Forelimb muscle (tissue), 1 donor: ENCODE results near the gene LRBA. TPM values are rescaled to one million over a fixed set of nuclear protein-coding genes. Genes with fewer than 3 reads are reported as not detected.
A peak's percentile ranks its signal among the peaks of the same experiment; 100 is the strongest.
"Not testable (repeated sequence)": the region's sequence is repeated elsewhere in the genome, so short reads cannot be mapped to it uniquely, and the experiment has no call there.

ENCODE experiments used
- DNase-seq: peaks from one replicate; pipeline ENCODE4 v3.0.0-alpha.2; 2013; ENCODE audit warnings: low read depth
- polyA plus RNA-seq: library from polyadenylated mRNA; unstranded; fragments of 120-200 nt; gene quantifications from one replicate; pipeline ENCODE4 v1.2.1, GENCODE V29; 2013; ENCODE audit not compliant: insufficient read length

The LRBA gene
- polyA plus RNA-seq, 1 donor = 21.0 TPM

GRCh38 chr4:150569998-150570535, 445.0 kb downstream of the LRBA start:
- no peak for DNase-seq

- DNase-seq = no peak
Observed at GRCh38 chr4:150569384-150569987, 445.6 kb downstream of the LRBA start.

- DNase-seq = no peak
Observed at GRCh38 chr4:150567070-150567469, 448.0 kb downstream of the LRBA start.

- DNase-seq = not testable (repeated sequence)
Observed at GRCh38 chr4:150564967-150565366, 450.1 kb downstream of the LRBA start.

- DNase-seq = no peak
Observed at GRCh38 chr4:150562751-150563150, 452.3 kb downstream of the LRBA start.

GRCh38 chr4:150562250-150562649, 452.8 kb downstream of the LRBA start:
- no peak for DNase-seq

GRCh38 chr4:150561143-150561737, 453.8 kb downstream of the LRBA start:
- no peak for DNase-seq

GRCh38 chr4:150557811-150558210, 457.3 kb downstream of the LRBA start:
- not testable (repeated sequence) for DNase-seq

GRCh38 chr4:150547154-150547838, 467.8 kb downstream of the LRBA start:
- no peak for DNase-seq

- no peak for DNase-seq
Observed at GRCh38 chr4:150546286-150546685, 468.8 kb downstream of the LRBA start.

GRCh38 chr4:150543042-150543441, 472.0 kb downstream of the LRBA start:
- no peak for DNase-seq

- DNase-seq = no peak
Observed at GRCh38 chr4:150541681-150542080, 473.4 kb downstream of the LRBA start.

- DNase-seq = no peak
Observed at GRCh38 chr4:150540959-150541360, 474.1 kb downstream of the LRBA start.

- DNase-seq = no peak
Observed at GRCh38 chr4:150540536-150540935, 474.5 kb downstream of the LRBA start.

- DNase-seq = not testable (repeated sequence)
Observed at GRCh38 chr4:150537911-150538310, 477.2 kb downstream of the LRBA start.

GRCh38 chr4:150534818-150535217, 480.3 kb downstream of the LRBA start:
- no peak for DNase-seq

- DNase-seq = no peak
Observed at GRCh38 chr4:150533673-150534072, 481.4 kb downstream of the LRBA start.

GRCh38 chr4:150525321-150525868, 489.7 kb downstream of the LRBA start:
- DNase-seq = no peak

- no peak for DNase-seq
Observed at GRCh38 chr4:150518559-150518958, 496.5 kb downstream of the LRBA start.

GRCh38 chr4:150515135-150515534, 499.9 kb downstream of the LRBA start:
- DNase-seq = no peak

- DNase-seq = no peak
Observed at GRCh38 chr4:150514709-150515108, 500.4 kb downstream of the LRBA start.

- peak; percentile 60 for DNase-seq
Observed at GRCh38 chr4:150510176-150510865, 504.8 kb downstream of the LRBA start.
